HL-60 (cell line): ENCODE results near the gene PPL.

Source experiments
- DNase-seq, 2 experiments: peaks; one replicate each; pipeline ENCODE4 v3.0.0-alpha.2; 2010 to 2020; ENCODE audit warnings: low read depth in 1 of 2, low spot score in 1 of 2
- H3K27ac ChIP-seq: fragments of 250-450 bp; sonication (Bioruptor Pico); replicated peaks from 2 replicates; pipeline ENCODE4 v1.5.1; 2020; ENCODE audit warnings: mild to moderate bottlenecking, moderate library complexity
- H3K27me3 ChIP-seq: fragments of 250-450 bp; sonication (Bioruptor Pico); 2 replicates; pipeline ENCODE4 v1.5.1; 2021; ENCODE audit warnings: mild to moderate bottlenecking, moderate library complexity; ENCODE audit not compliant: insufficient read depth, poor library complexity, severe bottlenecking
- H3K4me3 ChIP-seq: replicated peaks from 2 replicates; pipeline ENCODE4 v1.5.1; 2011; ENCODE audit warnings: mild to moderate bottlenecking, control low read depth, low read length; ENCODE audit not compliant: insufficient read depth
- CTCF ChIP-seq: IDR thresholded peaks from one replicate; pipeline ENCODE4 v1.5.1; 2011; ENCODE audit warnings: low read length, control low read depth, inconsistent platforms; ENCODE audit not compliant: insufficient read depth
- GABPA ChIP-seq: IDR thresholded peaks from 2 replicates; pipeline ENCODE4 v1.6.1; 2012; ENCODE audit warnings: low read depth
- POLR2AphosphoS5 ChIP-seq: IDR thresholded peaks from 2 replicates; pipeline ENCODE4 v1.6.1; 2012; ENCODE audit warnings: low read depth
- REST ChIP-seq: IDR thresholded peaks from 2 replicates; pipeline ENCODE4 v1.6.1; 2012; ENCODE audit warnings: low read depth; ENCODE audit not compliant: insufficient replicate concordance
- SPI1 ChIP-seq: IDR thresholded peaks from 2 replicates; pipeline ENCODE4 v1.6.1; 2012; ENCODE audit warnings: low read depth, mild to moderate bottlenecking, borderline replicate concordance

PPL gene

GRCh38 chr16:4870138-4870671 is 66.7 kb downstream of the PPL start:
- no peak overlapping the region for H3K4me3 ChIP-seq
- H3K27me3 ChIP-seq, result no peaks in the 10 kb centered on the region
- TF ChIP-seq SPI1, result no peak
- H3K27ac ChIP-seq, result no peak overlapping the region
- DNase-seq, result no peak

GRCh38 chr16:4869147-4869805 is 67.7 kb downstream of the PPL start:
- Histone ChIP-seq H3K27ac (no peak overlapping the region), H3K4me3 (no peak overlapping the region), H3K27me3 (no peaks in the 10 kb centered on the region)
- TF ChIP-seq POLR2AphosphoS5 (no peak), SPI1 (no peak), REST (no peak), CTCF (no peak), GABPA (no peak)
- DNase-seq, result no peak

GRCh38 chr16:4868535-4868934 is 68.4 kb downstream of the PPL start:
- TF ChIP-seq GABPA (no peak), POLR2AphosphoS5 (no peak), CTCF (no peak), REST (no peak), SPI1 (no peak)
- no peak overlapping the region for H3K27ac ChIP-seq
- DNase-seq, result no peak

GRCh38 chr16:4868026-4868425 is 68.9 kb downstream of the PPL start:
- no peak overlapping the region for H3K4me3 ChIP-seq
- H3K27me3 ChIP-seq, result no peaks in the 10 kb centered on the region
- no peak for DNase-seq
- TF ChIP-seq CTCF (no peak), REST (no peak)
- H3K27ac ChIP-seq, result no peak overlapping the region

More at GRCh38 chr16:4868535-4868934, 68.4 kb downstream of the PPL start:
- Histone ChIP-seq H3K27me3 (no peaks in the 10 kb centered on the region), H3K4me3 (no peak overlapping the region)
